GM19043 (cell line): ENCODE measurements around the gene SIX5.

Source experiments
- ATAC-seq: cut with Tn5 transposase; IDR thresholded peaks from one replicate; pipeline ENCODE4 v1.9.1; 2021; ENCODE audit warnings: low read depth; ENCODE audit not compliant: unreplicated experiment

Gene SIX5

GRCh38 chr19:45793178-45793564 lies 24.1 kb upstream of the SIX5 start:
- no peak for ATAC-seq

GRCh38 chr19:45792470-45793177 lies 23.6 kb upstream of the SIX5 start, which contains the start of gene DMWD:
Gene DMWD, minus strand, starts transcription at chr19:45792845. Its CDS starts 89 bp downstream, at chr19:45792756.
- ATAC-seq = peak; percentile 80

DNA sequence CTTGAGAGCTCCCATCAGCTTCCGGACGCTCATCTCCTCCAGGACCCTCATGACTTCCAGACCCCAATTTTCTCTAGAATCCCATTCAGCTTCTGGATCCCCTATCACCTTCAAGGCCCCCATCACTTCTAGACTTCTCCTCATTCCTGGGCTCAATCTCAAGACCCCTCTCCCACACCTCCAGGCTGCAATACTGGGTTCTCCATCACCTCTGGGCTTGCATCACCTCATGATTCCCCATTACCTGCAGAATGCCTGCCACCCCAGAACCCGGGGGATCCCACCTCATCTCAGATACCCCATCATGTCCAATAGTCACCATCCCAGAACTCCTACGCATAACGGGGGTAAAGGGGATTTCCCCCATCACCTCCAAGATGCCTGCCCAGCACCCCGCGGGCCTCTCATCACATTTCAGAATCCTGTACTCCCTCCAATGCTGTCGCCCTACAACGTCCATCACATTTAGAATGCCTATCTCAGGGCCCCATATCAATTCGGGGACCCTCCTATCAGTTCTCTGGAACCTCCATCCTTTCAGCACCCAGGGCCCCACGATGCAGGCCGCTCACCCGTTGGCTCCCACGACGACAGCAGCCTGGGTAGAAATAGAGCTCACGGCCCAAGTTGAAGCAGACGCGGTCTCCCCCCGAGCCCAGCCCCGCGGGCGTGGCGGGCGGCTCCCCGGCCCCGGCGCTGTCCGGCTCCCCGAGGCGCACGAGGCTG lies 22.9 kb upstream of the SIX5 start:
- no peak for ATAC-seq

- no peak for ATAC-seq
Measured at GRCh38 chr19:45790942-45791341, 21.9 kb upstream of the SIX5 start.

DNA sequence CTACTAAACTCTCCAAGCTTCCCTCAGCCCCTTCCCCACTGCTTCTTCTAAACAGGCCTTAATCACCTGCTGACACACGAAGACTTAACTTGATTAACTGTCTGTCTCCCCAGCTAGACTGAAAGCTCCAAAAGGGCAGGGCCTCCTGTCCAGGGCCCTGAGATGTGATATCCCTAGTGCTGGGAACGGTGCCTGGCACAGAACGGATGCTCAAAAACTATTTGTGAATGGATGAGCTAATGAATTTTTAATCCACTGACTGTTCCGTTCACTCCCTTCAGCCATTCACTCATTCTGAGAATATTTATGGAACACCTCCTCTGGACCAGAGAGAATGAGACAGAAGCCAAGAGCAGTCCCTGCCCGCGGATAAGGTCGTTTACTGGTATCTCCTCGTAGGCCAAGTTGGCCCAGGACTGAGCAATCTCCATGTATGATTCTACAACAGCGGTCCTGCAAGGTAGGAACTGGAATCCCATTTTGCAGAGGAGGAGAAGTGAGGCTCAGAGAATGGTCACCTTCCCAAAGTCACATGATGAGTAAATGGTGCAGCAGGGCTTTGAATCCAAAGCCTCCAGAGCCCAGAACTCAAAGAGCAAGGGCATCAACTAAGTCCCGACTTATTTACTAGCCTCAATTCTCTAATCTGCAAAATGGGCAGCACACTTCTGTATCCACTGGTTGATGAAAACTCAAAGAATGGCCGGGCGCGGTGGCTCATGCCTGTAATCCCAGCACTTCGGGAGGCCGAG lies 20.2 kb upstream of the SIX5 start:
- ATAC-seq = no peak

- no peak for ATAC-seq
Measured at GRCh38 chr19:45786533-45786894, 17.5 kb upstream of the SIX5 start.

DNA sequence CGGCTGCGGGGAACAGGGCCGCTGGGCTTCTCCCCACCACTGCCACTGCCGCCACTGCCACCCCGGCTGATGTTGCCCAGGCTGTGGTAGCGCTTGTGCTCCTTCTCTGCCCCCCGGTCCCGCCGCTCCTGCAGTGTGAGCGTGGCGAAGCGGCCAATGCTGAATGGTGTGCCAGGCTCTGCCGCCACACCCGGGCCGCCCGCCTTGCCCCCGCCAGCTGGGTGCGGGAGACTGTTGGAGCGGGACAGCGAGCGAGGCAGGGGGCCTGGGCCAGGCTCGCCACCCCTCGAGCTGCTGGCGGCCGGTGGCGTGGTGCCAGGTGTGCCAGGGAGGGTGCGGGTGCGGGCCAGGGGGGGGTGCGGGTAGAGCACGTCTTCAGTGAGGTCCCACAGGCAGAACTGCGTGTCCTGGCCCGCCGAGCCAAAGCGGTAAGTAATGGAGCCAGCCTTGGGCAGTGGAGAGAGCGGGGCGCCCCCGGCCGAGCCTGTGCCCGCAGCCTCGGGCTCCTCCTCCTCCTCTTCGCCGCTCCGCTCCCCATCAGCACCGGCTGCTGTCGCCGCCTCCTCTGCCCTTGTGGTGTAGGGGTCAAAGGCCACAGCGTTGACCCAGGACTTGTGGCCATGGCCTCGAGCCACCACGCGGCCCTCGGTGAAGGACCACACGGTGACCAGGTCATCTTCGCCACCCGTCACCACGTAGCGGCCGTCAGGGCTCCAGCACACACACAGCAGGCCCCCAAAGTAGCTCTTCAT lies 16.9 kb upstream of the SIX5 start:
- no peak for ATAC-seq

DNA sequence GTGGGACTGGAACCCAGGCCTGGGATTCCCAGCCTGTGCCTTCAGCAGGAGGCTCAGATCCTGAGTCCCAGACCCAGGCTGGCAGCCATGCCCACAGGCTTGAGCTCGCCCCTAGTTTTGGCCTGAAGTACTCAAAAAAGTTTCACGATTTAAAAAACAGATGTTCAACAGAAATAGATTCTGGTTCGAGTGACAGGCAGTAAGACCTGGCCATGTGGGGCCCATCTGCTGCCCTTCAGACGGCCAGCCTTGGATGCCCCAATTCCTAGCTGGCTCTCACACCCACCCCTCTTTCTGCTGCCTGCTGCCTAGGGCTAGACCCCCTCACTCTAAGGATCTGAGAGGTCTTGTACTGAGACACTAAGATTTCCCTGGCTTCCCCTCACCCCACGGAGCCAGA lies 16.0 kb upstream of the SIX5 start:
- ATAC-seq = no peak

GRCh38 chr19:45784096-45784495 lies 15.0 kb upstream of the SIX5 start:
- ATAC-seq = no peak

- ATAC-seq = no peak
Measured at GRCh38 chr19:45782820-45783785, 14.1 kb upstream of the SIX5 start.

DNA sequence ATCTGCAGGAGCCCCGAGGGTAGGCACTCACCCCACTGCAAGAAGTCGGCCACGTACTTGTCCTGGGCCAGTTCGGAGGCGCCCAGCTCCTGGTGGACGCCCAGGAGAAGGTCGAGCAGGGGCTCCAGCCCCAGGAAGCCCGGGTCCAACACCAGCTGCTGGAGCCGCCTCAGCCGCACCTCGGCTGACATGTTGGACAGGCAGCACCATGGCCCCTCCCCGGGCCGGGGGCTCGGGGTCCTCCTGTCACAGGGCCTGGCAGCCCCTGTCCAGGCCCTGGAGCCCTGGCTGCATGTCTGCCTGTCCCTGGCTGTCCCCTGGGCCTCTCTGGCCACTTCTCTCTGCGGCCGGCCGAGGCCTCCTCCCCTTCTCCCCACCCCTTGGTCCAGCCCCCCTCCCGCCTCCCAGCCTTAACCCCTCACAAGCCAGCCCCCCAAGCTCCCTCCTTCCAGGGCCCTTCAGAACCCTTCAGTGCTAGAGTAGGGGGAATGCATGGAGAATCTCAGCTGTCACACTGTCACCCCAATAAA lies 13.2 kb upstream of the SIX5 start, which contains the start of gene DMPK:
TSS of gene DMPK (minus strand) at position 329 of the 530 bp plus-strand sequence. CDS start at position 191, 138 bp downstream.
- ATAC-seq = no peak

DNA sequence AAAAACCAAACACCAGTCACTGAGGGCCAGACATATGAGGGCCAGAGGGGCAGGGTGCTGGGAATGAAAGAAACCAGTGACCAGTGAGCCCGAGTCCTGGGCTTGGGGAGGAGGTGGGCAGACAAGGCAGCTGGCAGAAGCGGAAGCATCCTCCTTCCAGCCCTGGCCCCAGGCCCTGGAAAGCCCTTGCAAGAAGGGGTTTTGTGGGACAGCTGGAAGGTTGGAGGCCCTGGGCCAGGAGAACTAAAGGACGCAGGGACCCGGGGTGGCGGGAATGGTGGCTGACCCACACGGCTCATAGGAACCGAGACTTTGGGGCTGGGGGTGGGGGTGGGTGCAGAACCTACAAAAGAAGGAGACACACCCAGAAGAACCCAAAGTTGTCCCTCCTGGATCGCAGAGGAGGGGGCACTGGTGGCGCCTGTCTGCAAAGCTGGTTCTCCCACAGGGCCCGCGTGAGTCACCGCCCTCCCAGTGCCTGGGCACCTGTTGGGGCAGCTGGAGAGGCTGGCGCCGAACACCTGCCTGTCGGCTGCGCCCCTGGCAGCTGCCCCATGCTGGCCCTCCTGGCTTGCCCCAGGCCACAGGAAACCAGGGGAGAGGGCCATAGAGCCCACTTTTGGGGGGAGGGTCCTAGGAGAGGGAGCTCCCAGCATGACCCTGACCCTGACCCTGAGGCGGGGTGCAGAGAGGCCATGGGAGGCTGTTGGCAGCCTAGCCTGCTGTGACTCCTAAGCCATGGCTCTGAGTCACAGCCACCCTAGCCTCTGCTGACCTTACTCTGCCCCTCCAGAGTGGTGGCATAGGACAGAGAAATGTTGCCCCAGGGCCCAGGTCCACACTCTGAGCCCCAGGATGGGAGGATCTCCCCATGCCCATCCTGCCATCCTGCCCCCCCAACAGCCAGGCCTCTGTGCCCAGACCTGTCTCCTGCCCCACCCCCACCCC lies 12.4 kb upstream of the SIX5 start:
- no peak for ATAC-seq

DNA sequence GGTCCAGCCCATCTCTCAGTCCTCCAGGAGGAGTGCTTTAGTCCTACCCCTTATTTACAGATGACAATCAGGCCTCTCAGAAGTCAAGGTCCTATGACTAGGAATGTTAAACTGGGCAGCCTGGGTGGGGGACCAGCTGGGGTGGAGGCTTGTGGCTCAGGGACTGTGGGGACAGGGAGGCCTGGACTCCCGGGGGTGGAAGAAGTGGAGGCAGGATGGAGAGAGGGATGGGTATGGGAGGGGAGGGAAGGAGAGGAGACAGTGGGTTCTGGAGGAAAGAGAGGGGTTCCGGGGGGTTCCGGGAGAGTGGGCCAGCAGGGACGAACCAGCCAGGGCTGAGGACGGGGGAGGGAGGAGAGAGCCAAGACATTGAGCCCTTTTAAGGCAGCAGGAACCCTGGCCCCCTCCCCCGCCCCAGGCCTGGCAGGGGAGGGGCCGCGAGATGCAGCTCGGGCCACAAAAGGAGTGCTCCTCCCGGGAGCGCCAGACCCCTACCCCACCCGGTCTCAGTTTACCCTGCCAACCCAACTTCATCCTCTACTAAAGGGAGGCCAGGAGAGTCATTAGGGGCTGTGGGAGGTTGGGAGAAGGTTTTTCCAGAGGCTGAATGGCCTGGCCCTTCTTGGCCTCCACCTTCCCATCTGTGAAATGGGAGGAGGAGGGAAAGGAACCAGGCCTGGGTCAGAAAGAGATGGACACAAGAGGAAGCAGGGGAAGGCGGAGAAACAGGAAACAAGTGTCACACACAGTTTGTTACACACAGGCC lies 11.6 kb upstream of the SIX5 start:
- ATAC-seq = no peak

- no peak for ATAC-seq
Measured at GRCh38 chr19:45780146-45780447, 11.0 kb upstream of the SIX5 start.

DNA sequence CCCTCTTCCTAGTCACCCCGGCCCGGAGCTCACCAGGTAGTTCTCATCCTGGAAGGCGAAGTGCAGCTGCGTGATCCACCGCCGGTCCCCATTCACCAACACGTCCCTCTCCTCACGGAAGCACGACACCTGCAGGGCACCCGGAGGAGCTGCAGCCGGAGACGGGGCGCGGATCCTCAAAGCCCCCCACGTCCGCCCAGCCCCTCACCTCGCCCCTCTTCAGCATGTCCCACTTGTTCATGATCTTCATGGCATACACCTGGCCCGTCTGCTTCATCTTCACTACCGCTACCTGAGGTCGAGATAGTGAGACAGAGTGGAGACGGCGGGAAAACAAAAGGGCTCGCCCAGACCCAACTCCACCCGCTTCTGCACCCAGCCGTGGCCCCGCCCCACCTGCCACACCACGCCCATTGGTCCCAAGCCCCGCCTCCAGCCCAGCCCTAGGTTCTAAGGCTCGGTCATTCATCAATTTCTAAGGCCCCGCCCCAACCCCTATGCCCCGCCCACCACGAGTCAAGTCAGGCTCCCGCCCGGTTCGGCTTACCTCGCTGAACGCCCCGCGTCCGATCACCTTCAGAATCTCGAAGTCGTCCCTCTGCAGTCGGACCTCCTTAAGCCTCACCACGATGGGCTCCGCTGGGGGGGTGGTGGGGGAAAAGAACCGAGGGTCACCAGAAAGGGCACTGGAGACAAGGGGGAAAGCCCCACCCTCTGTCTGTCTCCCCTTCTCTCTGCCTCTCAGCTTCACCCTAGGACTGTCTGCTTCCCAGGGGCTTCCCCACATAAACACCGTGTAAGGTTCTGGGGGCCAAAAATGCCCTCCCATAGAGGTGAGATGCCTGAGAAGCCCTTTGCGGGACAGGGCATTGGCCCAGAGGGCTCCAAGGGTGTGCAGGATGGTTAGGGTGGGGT lies 10.4 kb upstream of the SIX5 start:
- peak; percentile 88 for ATAC-seq

- ATAC-seq = no peak
Measured at GRCh38 chr19:45778010-45778661, 9.1 kb upstream of the SIX5 start.
